PFSK-1 (cell line): ENCODE measurements around the gene NUBP1.

Experiments
- FOXP2 ChIP-seq: optimal IDR thresholded peaks from 2 replicates; pipeline ENCODE3; 2011; ENCODE audit warnings: borderline replicate concordance, control low read depth, inconsistent platforms; ENCODE audit not compliant: insufficient read depth; ENCODE audit errors: extremely low read length, extremely low read depth
- POLR2AphosphoS5 ChIP-seq: IDR thresholded peaks from 2 replicates; pipeline ENCODE4 v1.6.1; 2012; ENCODE audit warnings: low read depth, mild to moderate bottlenecking, control low read depth, low read length, moderate library complexity
- SIN3A ChIP-seq: IDR thresholded peaks from 2 replicates; pipeline ENCODE4 v1.6.1; 2012; ENCODE audit warnings: mild to moderate bottlenecking, low read length, moderate library complexity, borderline replicate concordance; ENCODE audit not compliant: insufficient read depth
- TAF1 ChIP-seq: IDR thresholded peaks from 2 replicates; pipeline ENCODE4 v1.6.1; 2012; ENCODE audit warnings: low read length, control low read depth, borderline replicate concordance; ENCODE audit not compliant: insufficient read depth
- TF ChIP-seq, protein P1 (sequence below), 2 experiments: IDR thresholded peaks; 2 replicates each; pipeline versions ENCODE4 v1.6.1 to v1.8.0; 2011 to 2012; ENCODE audit warnings: low read depth in 2 of 2, low read length in 2 of 2, control low read depth in 1 of 2, inconsistent platforms in 1 of 2, mild to moderate bottlenecking in 1 of 2, moderate library complexity in 1 of 2; ENCODE audit not compliant: insufficient read depth in 1 of 2

DNA sequence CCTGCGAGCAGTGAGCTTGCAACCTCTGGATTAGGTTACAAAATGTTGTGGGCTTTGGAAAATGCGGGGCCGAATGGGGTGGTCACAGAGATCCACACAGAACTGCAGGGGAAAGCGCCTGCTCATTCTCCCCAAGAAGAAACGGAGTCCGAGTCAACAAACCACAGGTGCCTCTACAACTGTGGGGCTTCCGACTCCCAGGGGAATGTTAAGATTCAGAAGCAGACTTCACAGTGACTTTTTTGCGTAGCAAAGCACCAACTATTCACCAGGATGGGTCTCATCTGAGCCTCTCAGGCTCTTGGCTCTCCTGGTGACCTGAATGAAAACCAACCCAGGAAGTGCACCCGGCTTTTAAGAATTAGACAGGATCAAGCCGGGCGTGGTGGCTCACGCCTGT lies 33.7 kb downstream of the NUBP1 start:
- TF ChIP-seq POLR2AphosphoS5 (no peak), SIN3A (no peak), TAF1 (no peak), FOXP2 (no peak)
- TF ChIP-seq, protein P1, sequence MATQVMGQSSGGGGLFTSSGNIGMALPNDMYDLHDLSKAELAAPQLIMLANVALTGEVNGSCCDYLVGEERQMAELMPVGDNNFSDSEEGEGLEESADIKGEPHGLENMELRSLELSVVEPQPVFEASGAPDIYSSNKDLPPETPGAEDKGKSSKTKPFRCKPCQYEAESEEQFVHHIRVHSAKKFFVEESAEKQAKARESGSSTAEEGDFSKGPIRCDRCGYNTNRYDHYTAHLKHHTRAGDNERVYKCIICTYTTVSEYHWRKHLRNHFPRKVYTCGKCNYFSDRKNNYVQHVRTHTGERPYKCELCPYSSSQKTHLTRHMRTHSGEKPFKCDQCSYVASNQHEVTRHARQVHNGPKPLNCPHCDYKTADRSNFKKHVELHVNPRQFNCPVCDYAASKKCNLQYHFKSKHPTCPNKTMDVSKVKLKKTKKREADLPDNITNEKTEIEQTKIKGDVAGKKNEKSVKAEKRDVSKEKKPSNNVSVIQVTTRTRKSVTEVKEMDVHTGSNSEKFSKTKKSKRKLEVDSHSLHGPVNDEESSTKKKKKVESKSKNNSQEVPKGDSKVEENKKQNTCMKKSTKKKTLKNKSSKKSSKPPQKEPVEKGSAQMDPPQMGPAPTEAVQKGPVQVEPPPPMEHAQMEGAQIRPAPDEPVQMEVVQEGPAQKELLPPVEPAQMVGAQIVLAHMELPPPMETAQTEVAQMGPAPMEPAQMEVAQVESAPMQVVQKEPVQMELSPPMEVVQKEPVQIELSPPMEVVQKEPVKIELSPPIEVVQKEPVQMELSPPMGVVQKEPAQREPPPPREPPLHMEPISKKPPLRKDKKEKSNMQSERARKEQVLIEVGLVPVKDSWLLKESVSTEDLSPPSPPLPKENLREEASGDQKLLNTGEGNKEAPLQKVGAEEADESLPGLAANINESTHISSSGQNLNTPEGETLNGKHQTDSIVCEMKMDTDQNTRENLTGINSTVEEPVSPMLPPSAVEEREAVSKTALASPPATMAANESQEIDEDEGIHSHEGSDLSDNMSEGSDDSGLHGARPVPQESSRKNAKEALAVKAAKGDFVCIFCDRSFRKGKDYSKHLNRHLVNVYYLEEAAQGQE (IDR thresholded peaks at IDR 0.05; ENCODE audit: insufficient read depth in 1 of 2, low read depth in 2 of 2, low read length in 2 of 2) = no peak
